Measurements from ENCODE around the gene HAUS2. TPM values are rescaled to one million over a fixed set of nuclear protein-coding genes. Genes with fewer than 3 reads are reported as not detected.

The HAUS2 gene
- total RNA-seq, 1 donor from 2014 or later, result 23.5 TPM

DNA sequence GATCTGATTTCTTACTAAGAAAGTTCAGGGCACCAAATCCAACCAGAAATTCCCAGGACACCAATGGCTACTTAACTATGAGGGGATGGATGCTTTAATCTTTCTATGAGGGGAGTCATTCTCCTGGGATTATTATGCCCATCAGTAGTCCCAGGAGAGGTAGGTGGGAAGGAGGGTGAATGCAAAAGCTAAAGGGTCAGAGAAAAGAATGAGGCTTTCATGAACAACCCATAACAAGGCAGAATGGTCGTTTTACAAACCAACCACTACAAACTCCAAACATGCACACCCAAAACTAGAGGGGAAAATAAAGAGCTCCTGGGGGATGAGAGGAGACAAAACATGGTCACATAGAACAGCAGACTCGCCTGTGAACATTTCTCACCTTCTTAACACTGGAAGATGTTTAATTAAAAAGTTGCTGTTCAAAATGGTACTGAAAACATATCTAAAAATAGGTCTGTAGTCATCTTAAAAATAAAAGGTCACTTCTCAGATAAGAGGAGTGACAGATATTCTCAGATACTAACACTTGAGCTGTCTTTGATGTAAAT lies 30.4 kb downstream of the HAUS2 start:
- DNase-seq (ENCODE audit: low spot score), result no peak
- peaks cover 30% of the 10 kb centered on the region for H3K4me1 Mint-ChIP-seq (ENCODE audit: unreplicated experiment)
- TF ChIP-seq, protein P1, sequence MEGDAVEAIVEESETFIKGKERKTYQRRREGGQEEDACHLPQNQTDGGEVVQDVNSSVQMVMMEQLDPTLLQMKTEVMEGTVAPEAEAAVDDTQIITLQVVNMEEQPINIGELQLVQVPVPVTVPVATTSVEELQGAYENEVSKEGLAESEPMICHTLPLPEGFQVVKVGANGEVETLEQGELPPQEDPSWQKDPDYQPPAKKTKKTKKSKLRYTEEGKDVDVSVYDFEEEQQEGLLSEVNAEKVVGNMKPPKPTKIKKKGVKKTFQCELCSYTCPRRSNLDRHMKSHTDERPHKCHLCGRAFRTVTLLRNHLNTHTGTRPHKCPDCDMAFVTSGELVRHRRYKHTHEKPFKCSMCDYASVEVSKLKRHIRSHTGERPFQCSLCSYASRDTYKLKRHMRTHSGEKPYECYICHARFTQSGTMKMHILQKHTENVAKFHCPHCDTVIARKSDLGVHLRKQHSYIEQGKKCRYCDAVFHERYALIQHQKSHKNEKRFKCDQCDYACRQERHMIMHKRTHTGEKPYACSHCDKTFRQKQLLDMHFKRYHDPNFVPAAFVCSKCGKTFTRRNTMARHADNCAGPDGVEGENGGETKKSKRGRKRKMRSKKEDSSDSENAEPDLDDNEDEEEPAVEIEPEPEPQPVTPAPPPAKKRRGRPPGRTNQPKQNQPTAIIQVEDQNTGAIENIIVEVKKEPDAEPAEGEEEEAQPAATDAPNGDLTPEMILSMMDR (IDR thresholded peaks at IDR 0.05; ENCODE audit: unreplicated experiment), result no peak
- peaks cover 13% of the 10 kb centered on the region for H3K36me3 Mint-ChIP-seq (ENCODE audit: low read depth, unreplicated experiment)
- H3K4me3 Mint-ChIP-seq (ENCODE audit: unreplicated experiment), result no peak overlapping the region
- H3K27me3 Mint-ChIP-seq (ENCODE audit: unreplicated experiment), result peaks cover 10% of the 10 kb centered on the region
- H3K9me3 Mint-ChIP-seq (ENCODE audit: unreplicated experiment), result no peaks in the 10 kb centered on the region
- H3K27ac Mint-ChIP-seq (ENCODE audit: unreplicated experiment), result no peak overlapping the region

DNA sequence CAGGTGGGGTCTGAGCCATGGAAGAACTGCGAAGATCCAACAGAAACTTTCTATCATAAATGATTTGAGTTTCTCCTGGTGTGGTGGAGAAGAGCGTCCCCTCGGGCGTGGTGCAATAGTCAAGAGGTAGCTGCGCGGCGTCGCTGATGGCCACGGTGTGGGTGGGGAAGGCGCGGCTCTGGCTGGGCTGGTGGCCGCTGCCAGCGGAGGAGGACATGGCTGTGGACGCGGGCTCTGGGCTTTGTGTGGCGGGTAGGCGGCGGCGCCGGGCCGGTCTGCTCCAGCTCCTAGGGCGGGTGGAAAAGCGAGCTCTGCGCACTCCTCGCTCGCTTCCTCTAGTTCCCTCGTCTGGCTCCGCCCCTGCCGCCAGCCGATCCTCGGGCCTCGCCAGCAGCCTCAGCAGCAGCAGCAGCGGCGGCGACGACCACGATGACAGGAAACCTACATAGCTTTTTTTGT lies 32.7 kb downstream of the HAUS2 start:
- H3K4me1 Mint-ChIP-seq (ENCODE audit: unreplicated experiment), result peaks cover 30% of the 10 kb centered on the region
- no peaks in the 10 kb centered on the region for H3K9me3 Mint-ChIP-seq (ENCODE audit: unreplicated experiment)
- TF ChIP-seq, protein P1 (IDR thresholded peaks at IDR 0.05; ENCODE audit: unreplicated experiment), result no peak
- peaks cover 5% of the 10 kb centered on the region for H3K36me3 Mint-ChIP-seq (ENCODE audit: low read depth, unreplicated experiment)
- peak overlapping the region; percentile 81 for H3K4me3 Mint-ChIP-seq (ENCODE audit: unreplicated experiment)
- peak; percentile 79 for DNase-seq (ENCODE audit: low spot score)
- H3K27me3 Mint-ChIP-seq (ENCODE audit: unreplicated experiment), result peaks cover 9% of the 10 kb centered on the region
- no peak overlapping the region for H3K27ac Mint-ChIP-seq (ENCODE audit: unreplicated experiment)

DNA sequence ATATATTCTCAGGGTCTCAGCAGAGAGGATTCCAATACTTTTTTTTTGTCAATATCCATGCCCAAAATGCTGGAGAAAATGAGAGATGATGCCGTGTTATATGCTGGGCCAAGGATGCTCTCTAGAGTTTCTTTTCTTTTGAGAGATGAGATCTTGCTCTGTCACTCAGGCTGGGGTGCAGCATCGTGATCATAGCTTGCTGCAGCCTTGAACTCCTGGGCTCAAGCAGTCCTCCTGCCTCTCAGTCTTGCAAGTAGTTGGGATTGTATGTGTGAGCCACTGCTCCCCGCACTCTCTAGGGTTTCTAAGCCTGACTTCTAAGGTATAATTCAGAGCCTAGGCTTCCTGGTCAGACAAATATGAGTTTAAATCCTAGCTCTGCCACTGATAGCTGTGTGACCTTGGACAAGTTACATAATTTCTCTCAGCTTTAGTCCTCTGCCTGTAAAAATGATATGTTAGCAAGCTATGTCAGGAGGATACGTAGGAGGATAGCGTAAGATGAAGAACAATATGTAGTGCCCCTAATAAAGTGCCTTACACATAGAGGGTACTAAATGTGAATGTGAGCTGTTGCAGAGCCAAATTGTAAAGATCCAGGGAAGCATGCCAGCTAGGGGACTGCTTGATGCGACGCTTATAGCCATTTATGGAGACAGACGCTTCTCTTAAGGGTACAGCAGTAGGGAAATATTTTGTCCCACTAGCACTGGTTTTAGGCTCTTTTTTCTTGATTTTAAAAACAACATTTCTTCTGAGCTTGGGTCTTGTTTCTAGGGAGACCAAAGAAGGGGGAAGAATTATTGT lies 34.1 kb downstream of the HAUS2 start:
- Mint-ChIP-seq H3K36me3 (ENCODE audit: low read depth, unreplicated experiment) (no peaks in the 10 kb centered on the region), H3K4me1 (ENCODE audit: unreplicated experiment) (peaks cover 25% of the 10 kb centered on the region), H3K4me3 (ENCODE audit: unreplicated experiment) (no peak overlapping the region), H3K27me3 (ENCODE audit: unreplicated experiment) (peaks cover 7% of the 10 kb centered on the region), H3K27ac (ENCODE audit: unreplicated experiment) (no peak overlapping the region), H3K9me3 (ENCODE audit: unreplicated experiment) (no peaks in the 10 kb centered on the region)
- no peak for DNase-seq (ENCODE audit: low spot score)
- TF ChIP-seq, protein P1 (IDR thresholded peaks at IDR 0.05; ENCODE audit: unreplicated experiment), result no peak

DNA sequence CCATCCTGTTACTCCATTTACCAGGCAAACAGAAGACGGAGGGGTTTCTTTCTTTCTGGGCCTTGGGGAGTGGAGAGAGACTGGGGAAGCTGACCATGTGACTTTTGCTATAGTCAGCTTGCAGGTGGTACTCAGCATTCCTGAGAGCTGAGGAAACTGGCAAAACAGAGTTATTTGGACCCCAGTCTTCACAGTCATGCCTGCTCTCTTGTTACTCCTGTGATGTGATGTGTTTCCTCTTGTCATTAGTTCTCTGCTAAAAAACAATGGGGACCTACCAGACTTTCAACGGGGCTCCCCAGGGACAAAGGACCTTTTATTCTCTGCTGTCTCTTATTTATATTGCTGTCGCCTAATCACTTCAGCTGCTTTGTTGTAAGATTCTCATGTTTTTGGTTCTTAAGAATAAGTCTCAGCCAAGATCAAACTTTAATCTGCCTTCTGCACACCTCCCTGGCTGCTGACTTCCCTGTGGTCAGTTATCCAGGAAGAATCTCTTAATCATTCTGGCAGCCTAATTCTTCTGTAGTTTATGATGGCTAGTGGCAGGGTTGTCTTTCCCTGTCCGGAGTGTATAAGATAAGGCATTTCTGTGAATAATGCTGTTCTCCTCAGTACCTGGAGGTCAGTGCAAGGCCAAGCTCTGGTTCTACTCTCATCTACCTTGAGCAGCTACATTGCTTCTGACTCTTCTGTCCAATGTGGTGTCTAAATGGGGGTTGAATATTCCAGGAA lies 35.6 kb downstream of the HAUS2 start:
- DNase-seq (ENCODE audit: low spot score), result no peak
- peaks cover 4% of the 10 kb centered on the region for H3K27me3 Mint-ChIP-seq (ENCODE audit: unreplicated experiment)
- peaks cover 25% of the 10 kb centered on the region for H3K4me1 Mint-ChIP-seq (ENCODE audit: unreplicated experiment)
- TF ChIP-seq, protein P1 (IDR thresholded peaks at IDR 0.05; ENCODE audit: unreplicated experiment), result no peak
- H3K4me3 Mint-ChIP-seq (ENCODE audit: unreplicated experiment), result no peak overlapping the region
- no peaks in the 10 kb centered on the region for H3K9me3 Mint-ChIP-seq (ENCODE audit: unreplicated experiment)
- H3K36me3 Mint-ChIP-seq (ENCODE audit: low read depth, unreplicated experiment), result no peaks in the 10 kb centered on the region
- peak overlapping the region; percentile 45 for H3K27ac Mint-ChIP-seq (ENCODE audit: unreplicated experiment)
